ENCODE results near the gene TSFM.

TSFM gene

GRCh38 chr12:57777911-57778310 is 4.7 kb upstream of the TSFM start:
- DNase-seq = no peak
- no peaks in the 10 kb centered on the region for H3K27me3 ChIP-seq (replicated peaks)
- no peak overlapping the region for H3K27ac ChIP-seq
- no peak overlapping the region for H3K4me3 ChIP-seq (ENCODE audit: low read depth, low read length)
- in situ Hi-C loops (cut with HindIII; ENCODE audit: low pct_ligation_motif_present, low sequenced_read_pairs) = no loop called here
- H3K36me3 ChIP-seq (replicated peaks) = no peaks in the 10 kb centered on the region
- TF ChIP-seq, protein P1, sequence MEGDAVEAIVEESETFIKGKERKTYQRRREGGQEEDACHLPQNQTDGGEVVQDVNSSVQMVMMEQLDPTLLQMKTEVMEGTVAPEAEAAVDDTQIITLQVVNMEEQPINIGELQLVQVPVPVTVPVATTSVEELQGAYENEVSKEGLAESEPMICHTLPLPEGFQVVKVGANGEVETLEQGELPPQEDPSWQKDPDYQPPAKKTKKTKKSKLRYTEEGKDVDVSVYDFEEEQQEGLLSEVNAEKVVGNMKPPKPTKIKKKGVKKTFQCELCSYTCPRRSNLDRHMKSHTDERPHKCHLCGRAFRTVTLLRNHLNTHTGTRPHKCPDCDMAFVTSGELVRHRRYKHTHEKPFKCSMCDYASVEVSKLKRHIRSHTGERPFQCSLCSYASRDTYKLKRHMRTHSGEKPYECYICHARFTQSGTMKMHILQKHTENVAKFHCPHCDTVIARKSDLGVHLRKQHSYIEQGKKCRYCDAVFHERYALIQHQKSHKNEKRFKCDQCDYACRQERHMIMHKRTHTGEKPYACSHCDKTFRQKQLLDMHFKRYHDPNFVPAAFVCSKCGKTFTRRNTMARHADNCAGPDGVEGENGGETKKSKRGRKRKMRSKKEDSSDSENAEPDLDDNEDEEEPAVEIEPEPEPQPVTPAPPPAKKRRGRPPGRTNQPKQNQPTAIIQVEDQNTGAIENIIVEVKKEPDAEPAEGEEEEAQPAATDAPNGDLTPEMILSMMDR (IDR thresholded peaks at IDR 0.05; ENCODE audit: low read depth, low read length, missing control alignments) = no peak

DNA sequence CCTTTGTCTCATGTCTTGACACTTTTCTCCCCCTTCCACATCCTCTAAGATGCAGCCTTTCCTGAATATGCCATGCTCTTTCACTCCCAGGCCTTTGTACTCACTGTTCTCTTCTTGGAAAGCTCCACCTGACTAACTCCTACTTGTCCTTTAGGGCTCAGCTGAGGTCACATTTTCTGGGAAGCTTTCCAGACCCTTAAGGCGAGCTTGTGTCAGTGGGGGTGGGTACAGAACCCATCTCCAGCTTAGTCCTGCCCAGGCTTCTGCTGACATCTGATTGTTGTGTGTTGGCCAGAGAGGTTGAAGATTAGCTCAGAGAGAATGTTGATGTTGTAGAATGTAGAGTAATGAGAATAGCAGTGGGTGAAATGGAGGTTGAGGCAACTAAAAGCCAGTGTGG is 2.9 kb upstream of the TSFM start:
- Histone ChIP-seq H3K4me3 (ENCODE audit: low read depth, low read length) (no peak overlapping the region), H3K27ac (no peak overlapping the region), H3K36me3 (replicated peaks) (no peaks in the 10 kb centered on the region), H3K27me3 (replicated peaks) (no peaks in the 10 kb centered on the region)
- in situ Hi-C loops (cut with HindIII; ENCODE audit: low pct_ligation_motif_present, low sequenced_read_pairs) = no loop called here
- no peak for DNase-seq
- TF ChIP-seq, protein P1 (IDR thresholded peaks at IDR 0.05; ENCODE audit: low read depth, low read length, missing control alignments) = no peak

- Histone ChIP-seq H3K27ac (no peak overlapping the region), H3K27me3 (replicated peaks) (no peaks in the 10 kb centered on the region), H3K4me3 (ENCODE audit: low read depth, low read length) (no peak overlapping the region), H3K36me3 (replicated peaks) (no peaks in the 10 kb centered on the region)
- in situ Hi-C loops (cut with HindIII; ENCODE audit: low pct_ligation_motif_present, low sequenced_read_pairs) = no loop called here
- TF ChIP-seq, protein P1 (IDR thresholded peaks at IDR 0.05; ENCODE audit: low read depth, low read length, missing control alignments) = no peak
- no peak for DNase-seq
These were observed 2.2 kb upstream of the TSFM start for GRCh38 chr12:57780284-57780897.

- H3K4me3 ChIP-seq (ENCODE audit: low read depth, low read length) = no peak overlapping the region
- H3K27ac ChIP-seq = no peak overlapping the region
These were observed 1.3 kb upstream of the TSFM start for GRCh38 chr12:57781244-57781643.

DNA sequence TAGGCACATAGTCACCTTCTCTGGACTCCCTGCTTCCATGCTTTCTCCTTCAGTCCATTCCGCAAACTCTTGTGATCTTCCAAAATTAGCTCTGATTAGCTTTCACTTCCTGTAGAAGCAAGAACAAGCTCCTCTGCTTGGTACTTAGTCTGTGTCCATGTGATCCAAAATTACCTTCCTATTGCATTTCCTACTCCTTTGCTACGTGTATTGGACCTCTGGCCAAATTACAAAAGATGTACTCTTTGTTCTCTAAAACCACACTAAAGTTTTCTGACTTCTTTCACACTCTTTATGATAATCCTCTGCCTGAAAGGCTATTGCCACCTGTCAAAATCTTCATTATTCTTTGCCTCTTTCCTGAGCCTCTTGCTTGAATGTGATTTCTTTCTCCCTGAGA is 786 bp upstream of the TSFM start:
- H3K4me3 ChIP-seq (ENCODE audit: low read depth, low read length) = no peak overlapping the region
- peaks cover 10% of the 10 kb centered on the region for H3K36me3 ChIP-seq (replicated peaks)
- TF ChIP-seq, protein P1 (IDR thresholded peaks at IDR 0.05; ENCODE audit: low read depth, low read length, missing control alignments) = no peak
- H3K27me3 ChIP-seq (replicated peaks) = no peaks in the 10 kb centered on the region
- no peak for DNase-seq
- H3K27ac ChIP-seq = no peak overlapping the region
- in situ Hi-C loops (cut with HindIII; ENCODE audit: low pct_ligation_motif_present, low sequenced_read_pairs) = no loop called here

More at GRCh38 chr12:57781244-57781643, 1.3 kb upstream of the TSFM start:
- peaks cover 5% of the 10 kb centered on the region for H3K36me3 ChIP-seq (replicated peaks)
- TF ChIP-seq, protein P1 (IDR thresholded peaks at IDR 0.05; ENCODE audit: low read depth, low read length, missing control alignments) = no peak
- H3K27me3 ChIP-seq (replicated peaks) = no peaks in the 10 kb centered on the region
- no peak for DNase-seq
- in situ Hi-C loops (cut with HindIII; ENCODE audit: low pct_ligation_motif_present, low sequenced_read_pairs) = no loop called here

DNA sequence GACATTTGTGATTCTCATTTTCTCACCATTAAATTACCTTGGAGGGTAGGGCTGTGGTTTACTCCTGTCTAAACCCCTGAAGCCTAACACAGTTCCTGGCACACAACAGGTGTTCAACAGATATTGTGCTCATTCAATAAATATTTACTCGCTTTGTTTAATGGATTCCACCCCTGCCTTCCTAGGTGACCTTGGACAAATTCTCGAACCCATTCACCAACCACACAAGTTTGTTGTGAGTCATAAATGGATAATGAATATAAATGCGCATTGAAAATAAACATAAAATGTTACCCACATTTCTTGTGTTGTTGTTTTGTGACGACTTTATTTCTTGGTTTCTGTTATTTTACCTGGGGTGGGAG is 362 bp upstream of the TSFM start:
- H3K4me3 ChIP-seq (ENCODE audit: low read depth, low read length) = no peak overlapping the region

More for the DNA sequence above, 362 bp upstream of the TSFM start:
- in situ Hi-C loops (cut with HindIII; ENCODE audit: low pct_ligation_motif_present, low sequenced_read_pairs) = no loop called here
- Histone ChIP-seq H3K36me3 (replicated peaks) (peaks cover 14% of the 10 kb centered on the region), H3K27ac (no peak overlapping the region), H3K27me3 (replicated peaks) (no peaks in the 10 kb centered on the region)
- DNase-seq = no peak
- TF ChIP-seq, protein P1 (IDR thresholded peaks at IDR 0.05; ENCODE audit: low read depth, low read length, missing control alignments) = no peak

Measured in brain microvascular endothelial cell (primary cell).